ENCODE measurements around the gene CBX5. TPM values are rescaled to one million over a fixed set of nuclear protein-coding genes. Genes with fewer than 3 reads are reported as not detected.
A peak's percentile ranks its signal among the peaks of the same experiment; 100 is the strongest.

The CBX5 gene
- total and polyA plus RNA-seq, 9 of the 15 experiments (the other 6 are each of a cell fraction or from before 2014, with no cell fraction given), result 32.6 to 102 (median 59.2) TPM

- TF ChIP-seq, protein P1, sequence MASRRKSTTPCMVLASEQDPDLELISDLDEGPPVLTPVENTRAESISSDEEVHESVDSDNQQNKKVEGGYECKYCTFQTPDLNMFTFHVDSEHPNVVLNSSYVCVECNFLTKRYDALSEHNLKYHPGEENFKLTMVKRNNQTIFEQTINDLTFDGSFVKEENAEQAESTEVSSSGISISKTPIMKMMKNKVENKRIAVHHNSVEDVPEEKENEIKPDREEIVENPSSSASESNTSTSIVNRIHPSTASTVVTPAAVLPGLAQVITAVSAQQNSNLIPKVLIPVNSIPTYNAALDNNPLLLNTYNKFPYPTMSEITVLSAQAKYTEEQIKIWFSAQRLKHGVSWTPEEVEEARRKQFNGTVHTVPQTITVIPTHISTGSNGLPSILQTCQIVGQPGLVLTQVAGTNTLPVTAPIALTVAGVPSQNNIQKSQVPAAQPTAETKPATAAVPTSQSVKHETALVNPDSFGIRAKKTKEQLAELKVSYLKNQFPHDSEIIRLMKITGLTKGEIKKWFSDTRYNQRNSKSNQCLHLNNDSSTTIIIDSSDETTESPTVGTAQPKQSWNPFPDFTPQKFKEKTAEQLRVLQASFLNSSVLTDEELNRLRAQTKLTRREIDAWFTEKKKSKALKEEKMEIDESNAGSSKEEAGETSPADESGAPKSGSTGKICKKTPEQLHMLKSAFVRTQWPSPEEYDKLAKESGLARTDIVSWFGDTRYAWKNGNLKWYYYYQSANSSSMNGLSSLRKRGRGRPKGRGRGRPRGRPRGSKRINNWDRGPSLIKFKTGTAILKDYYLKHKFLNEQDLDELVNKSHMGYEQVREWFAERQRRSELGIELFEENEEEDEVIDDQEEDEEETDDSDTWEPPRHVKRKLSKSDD (conservative IDR thresholded peaks at IDR 0.05; ENCODE audit: low read length), result no peak
- TF ChIP-seq HNRNPL (IDR thresholded peaks at IDR 0.05; ENCODE audit: low read depth, low read length), result 0 out of 2 replicates have a peak, but pooled peaks have one; percentile 11
- TF ChIP-seq, protein P2, sequence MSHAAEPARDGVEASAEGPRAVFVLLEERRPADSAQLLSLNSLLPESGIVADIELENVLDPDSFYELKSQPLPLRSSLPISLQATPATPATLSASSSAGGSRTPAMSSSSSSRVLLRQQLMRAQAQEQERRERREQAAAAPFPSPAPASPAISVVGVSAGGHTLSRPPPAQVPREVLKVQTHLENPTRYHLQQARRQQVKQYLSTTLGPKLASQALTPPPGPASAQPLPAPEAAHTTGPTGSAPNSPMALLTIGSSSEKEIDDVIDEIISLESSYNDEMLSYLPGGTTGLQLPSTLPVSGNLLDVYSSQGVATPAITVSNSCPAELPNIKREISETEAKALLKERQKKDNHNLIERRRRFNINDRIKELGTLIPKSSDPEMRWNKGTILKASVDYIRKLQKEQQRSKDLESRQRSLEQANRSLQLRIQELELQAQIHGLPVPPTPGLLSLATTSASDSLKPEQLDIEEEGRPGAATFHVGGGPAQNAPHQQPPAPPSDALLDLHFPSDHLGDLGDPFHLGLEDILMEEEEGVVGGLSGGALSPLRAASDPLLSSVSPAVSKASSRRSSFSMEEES (CRISPR knock-in tag; IDR thresholded peaks at IDR 0.05), result 0 out of 2 replicates have a peak, but pooled peaks have one; percentile 23
- peak; percentile 50; the same call in 1 of the 2 replicates for TF ChIP-seq ATF7 (IDR thresholded peaks at IDR 0.05)
- TF ChIP-seq GABPA (tag; conservative IDR thresholded peaks at IDR 0.05; ENCODE audit: low read depth), result 0 out of 2 replicates have a peak, but pooled peaks have one; percentile 30
- no peak for TF ChIP-seq ZNF507 (tag; conservative IDR thresholded peaks at IDR 0.05)
- no peak for TF ChIP-seq NONO (IDR thresholded peaks at IDR 0.05; ENCODE audit: low read depth in 2 of 2, low read length in 1 of 2)
- no peak for TF ChIP-seq FOS (IDR thresholded peaks at IDR 0.05; ENCODE audit: extremely low read depth, insufficient read length)
- no peak for TF ChIP-seq SRSF9 (IDR thresholded peaks at IDR 0.05; ENCODE audit: borderline replicate concordance, low read depth, low read length)
- 0 out of 2 replicates have a peak, but pooled peaks have one; percentile 16 for TF ChIP-seq SMARCE1 (IDR thresholded peaks at IDR 0.05)
- TF ChIP-seq MYC (IDR thresholded peaks at IDR 0.05; ENCODE audit: low read depth, low read length), result peak; percentile 63
- peak; percentile 19; the same call in 1 of the 2 replicates for TF ChIP-seq MYC (CRISPR knock-in tag; IDR thresholded peaks at IDR 0.05; ENCODE audit: borderline replicate concordance, low read depth)
- TF ChIP-seq NBN (IDR thresholded peaks at IDR 0.05; ENCODE audit: low read depth), result peak; percentile 78
- TF ChIP-seq, protein P3, sequence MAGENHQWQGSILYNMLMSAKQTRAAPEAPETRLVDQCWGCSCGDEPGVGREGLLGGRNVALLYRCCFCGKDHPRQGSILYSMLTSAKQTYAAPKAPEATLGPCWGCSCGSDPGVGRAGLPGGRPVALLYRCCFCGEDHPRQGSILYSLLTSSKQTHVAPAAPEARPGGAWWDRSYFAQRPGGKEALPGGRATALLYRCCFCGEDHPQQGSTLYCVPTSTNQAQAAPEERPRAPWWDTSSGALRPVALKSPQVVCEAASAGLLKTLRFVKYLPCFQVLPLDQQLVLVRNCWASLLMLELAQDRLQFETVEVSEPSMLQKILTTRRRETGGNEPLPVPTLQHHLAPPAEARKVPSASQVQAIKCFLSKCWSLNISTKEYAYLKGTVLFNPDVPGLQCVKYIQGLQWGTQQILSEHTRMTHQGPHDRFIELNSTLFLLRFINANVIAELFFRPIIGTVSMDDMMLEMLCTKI (IDR thresholded peaks at IDR 0.05; ENCODE audit: partially characterized antibody), result no peak
- no peak for TF ChIP-seq PATZ1 (CRISPR knock-in tag; IDR thresholded peaks at IDR 0.05; ENCODE audit: borderline replicate concordance)
- no peak for TF ChIP-seq HMG20A (CRISPR knock-in tag; conservative IDR thresholded peaks at IDR 0.05)
- TF ChIP-seq SMARCA5 (IDR thresholded peaks at IDR 0.05), result no peak
These were observed 14.4 kb upstream of the CBX5 start (continued) for GRCh38 chr12:54294152-54294952.
